Limb (tissue), 2 donors: ENCODE data around the gene DPYD.

Experiments used
- DNase-seq, 2 donors: peaks; one replicate each; pipeline ENCODE4 v3.0.0-alpha.2; 2016; ENCODE audit errors: extremely low spot score in 2 of 2

DPYD gene

GRCh38 chr1:97451944-97452343, 468.9 kb downstream of the DPYD start:
- DNase-seq = no peak

GRCh38 chr1:97451046-97451826, 469.6 kb downstream of the DPYD start:
- DNase-seq = no peak

- DNase-seq = no peak
These were observed 478.9 kb downstream of the DPYD start for GRCh38 chr1:97441966-97442365.

DNA sequence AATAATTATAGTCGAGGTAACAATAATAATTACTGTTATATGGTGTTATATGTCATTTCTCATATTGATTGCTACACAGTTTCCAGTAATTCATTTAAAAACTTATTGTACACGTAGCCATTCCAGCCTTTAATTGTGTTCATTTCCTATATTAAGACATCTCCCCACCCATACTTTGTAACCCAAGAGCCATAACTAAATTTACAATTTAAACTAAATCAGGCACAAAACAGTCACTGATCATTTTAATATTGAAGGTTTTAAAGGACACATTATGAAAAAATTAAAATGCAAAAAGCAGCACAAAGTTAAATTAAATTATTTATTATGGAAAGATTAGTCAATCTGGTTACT, 487.0 kb downstream of the DPYD start:
- no peak for DNase-seq

DNA sequence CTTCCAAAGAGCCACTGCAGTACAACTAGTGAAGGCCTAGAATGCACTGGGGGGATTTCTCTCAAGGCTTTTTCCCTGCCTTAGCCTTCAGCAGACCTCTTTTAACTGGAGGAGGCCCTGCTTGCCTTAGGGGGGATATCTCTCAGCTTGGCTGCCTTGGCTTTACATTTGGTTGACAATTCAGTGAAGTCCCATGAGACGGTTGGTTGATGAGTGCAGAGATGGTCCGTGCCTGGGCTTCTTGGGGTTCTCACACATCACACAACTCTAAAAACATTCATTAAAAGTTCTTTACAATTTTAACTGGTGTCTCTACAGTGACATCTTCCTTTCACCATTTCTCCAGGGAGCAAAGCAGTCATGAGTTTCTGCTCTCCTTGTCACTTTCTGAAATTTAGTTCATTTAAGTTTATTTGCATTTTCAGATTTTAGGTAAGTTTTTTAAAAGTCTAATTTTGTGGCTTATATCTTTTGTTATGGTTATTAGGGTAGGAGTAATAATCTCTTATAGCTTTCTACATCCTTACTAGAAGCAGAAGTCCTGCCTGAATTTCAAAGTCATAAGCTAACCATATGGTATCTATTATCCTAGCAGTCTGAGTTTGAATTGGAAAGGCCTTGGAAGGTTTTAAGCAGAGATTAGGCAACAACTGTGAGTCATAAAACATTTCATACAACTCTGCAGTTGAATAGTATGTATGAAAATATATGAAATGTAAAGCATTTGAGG, 487.6 kb downstream of the DPYD start:
- peak in 1 of 2 donors; percentile 83 for DNase-seq

- no peak for DNase-seq
These were observed 493.5 kb downstream of the DPYD start for GRCh38 chr1:97427371-97427770.

- DNase-seq = no peak
These were observed 496.6 kb downstream of the DPYD start for GRCh38 chr1:97424209-97424608.

- DNase-seq = no peak
These were observed 497.4 kb downstream of the DPYD start for GRCh38 chr1:97423403-97423802.

DNA sequence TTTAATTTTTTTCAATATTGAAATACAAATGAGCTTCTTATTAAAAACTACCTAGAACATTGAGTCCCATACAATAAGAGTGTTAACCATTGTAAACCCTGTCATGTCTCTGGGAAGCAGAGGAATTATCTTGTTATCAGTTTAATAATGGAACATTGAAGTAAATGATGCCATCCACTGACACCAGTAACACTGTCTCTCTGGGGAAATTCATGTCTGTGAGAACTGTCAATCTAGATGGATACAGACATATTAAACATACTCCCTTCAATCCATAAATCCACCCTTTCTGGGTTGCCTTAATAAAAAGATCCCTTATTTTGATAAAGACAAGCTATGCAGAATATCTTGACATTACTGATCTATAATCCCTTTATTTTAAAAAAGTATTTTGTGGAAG, 503.2 kb downstream of the DPYD start:
- DNase-seq = no peak

- DNase-seq = no peak
These were observed 506.0 kb downstream of the DPYD start for GRCh38 chr1:97414682-97415312.

DNA sequence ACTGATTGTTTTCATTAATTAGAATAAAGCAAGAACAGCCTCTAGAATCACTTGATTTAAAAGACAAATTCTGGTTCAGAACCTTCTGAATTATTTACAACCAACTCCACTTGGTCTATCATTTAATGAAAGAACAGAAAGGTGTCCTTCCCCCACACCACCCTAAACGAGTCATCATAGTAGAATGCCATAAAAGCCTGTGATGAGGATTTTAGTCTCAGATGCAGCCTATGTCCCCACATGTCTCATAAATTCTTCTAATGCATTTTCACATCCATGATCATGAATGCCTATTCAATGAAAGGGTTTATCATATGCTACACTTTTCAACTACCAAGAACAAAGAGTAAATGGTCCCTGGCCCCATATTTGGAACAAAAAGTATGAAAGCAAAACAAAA, 508.1 kb downstream of the DPYD start:
- DNase-seq = no peak

- no peak for DNase-seq
These were observed 508.7 kb downstream of the DPYD start for GRCh38 chr1:97412166-97412565.

DNA sequence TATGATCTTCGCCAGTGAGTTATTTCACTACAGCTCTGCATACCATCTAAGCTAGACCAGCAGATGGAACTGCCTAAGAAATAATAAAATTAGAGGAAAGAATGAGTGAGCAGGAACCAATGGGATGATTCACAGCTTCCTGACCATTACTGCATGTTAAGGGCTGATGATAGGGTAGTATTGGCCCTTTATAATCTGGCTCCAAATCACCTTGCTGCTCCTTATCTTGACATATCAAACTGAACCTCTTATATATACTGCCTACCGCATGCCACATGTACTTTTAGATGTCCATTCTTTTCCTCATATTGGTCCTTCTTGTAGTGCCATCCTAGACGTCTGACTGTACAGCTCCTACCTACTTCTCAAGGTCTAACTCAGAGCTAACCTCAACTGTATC, 524.4 kb downstream of the DPYD start:
- no peak for DNase-seq

DNA sequence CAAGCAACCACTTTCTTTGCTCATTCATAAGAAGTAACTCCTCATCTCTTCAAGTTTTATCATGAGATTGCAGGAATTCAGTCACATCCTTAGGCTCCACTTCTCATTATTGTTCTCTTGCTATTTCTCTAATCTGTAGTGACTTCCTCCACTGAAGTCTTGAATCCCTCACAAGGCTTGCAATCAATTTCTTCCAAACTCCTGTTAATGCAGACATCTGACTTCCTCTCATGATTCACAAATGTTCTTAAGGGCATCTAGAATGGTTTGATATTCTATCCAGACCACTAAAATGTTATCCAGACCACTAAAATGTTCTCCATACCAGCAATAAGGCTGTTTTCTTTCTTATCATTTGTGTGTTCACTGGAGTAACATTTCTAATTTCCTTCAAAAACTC, 528.1 kb downstream of the DPYD start:
- DNase-seq = no peak

GRCh38 chr1:97385536-97386277, 535.1 kb downstream of the DPYD start:
- no peak for DNase-seq

- DNase-seq = no peak
These were observed 536.4 kb downstream of the DPYD start for GRCh38 chr1:97384294-97384968.

GRCh38 chr1:97383797-97384196, 537.0 kb downstream of the DPYD start:
- no peak for DNase-seq

GRCh38 chr1:97382206-97382605, 538.6 kb downstream of the DPYD start:
- DNase-seq = no peak

DNA sequence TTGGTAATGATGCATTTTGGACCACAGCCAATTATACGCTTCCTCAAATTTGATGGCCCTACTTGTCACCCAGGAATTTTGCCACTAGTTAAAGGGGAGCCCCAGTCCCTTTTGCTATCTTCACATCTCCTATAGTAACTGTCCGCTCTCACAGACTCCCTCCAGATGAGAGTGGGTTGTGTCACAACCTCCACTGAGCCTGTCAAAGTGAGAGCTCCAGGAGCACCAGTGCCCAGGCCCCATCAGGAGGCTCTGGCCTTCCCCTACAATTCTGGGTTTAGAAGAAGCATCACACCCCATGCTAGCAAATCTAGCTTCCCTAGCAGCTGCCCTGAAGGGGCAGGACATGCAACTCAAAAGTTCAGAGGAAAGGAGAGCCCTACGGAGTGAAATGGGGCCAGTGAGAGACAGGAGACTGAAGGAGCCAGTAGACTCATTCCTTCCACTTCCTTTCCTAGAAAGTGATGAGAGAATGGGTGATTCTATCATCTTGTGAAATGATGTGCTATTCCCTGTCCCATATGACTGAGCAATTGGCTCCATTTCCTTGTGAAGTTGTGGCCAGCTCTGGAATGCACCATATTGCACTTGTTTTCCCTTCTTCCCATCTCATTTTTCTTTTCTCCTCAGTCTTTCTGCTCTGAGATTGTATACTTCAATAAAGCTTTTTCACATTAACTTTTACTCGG, 541.3 kb downstream of the DPYD start:
- DNase-seq = no peak

DNA sequence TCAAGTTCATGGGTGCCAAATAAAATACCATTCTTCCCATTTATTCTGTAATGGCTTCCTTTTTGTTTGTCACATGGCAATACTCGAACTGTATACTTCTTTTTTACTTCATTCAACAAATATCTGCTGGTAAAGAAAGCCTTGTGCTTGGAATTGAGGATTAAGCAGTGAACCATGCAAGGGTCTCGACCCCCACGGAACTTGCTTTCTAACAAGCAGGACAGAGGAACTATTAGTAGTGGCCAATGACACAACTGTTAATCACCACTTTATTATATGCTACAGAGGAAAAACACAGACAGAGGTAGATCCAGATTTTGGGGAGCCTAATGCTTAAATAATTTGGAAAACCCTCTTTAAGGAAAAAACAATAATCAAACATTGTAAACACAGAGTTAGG, 542.2 kb downstream of the DPYD start:
- no peak for DNase-seq
